Measurements from ENCODE around the gene ZMYND12.
A peak's percentile ranks its signal among the peaks of the same experiment; 100 is the strongest.
"Not testable (repeated sequence)": the region's sequence is repeated elsewhere in the genome, so short reads cannot be mapped to it uniquely, and the experiment has no call there.

ZMYND12 gene

GRCh38 chr1:42456010-42456753, at the start of gene ZMYND12, which contains the start of gene PPCS:
ZMYND12 (minus strand) TSS chr1:42456022; CDS start chr1:42455997, 25 bp downstream.
PPCS (plus strand) TSS chr1:42456543; CDS start chr1:42456566, 23 bp downstream.
- DNase-seq (ENCODE audit: low read depth in 1 of 2, low spot score in 1 of 2) = peak; percentile 81 to 89

- no peak for DNase-seq (ENCODE audit: low read depth in 1 of 2, low spot score in 1 of 2)
Observed at GRCh38 chr1:42504535-42505128, 48.8 kb upstream of the ZMYND12 start.

- DNase-seq (ENCODE audit: low read depth in 1 of 2, low spot score in 1 of 2) = not testable (repeated sequence)
Observed at GRCh38 chr1:42502031-42502430, 46.2 kb upstream of the ZMYND12 start.

GRCh38 chr1:42490237-42490636, 34.4 kb upstream of the ZMYND12 start:
- DNase-seq (ENCODE audit: low read depth in 1 of 2, low spot score in 1 of 2) = no peak

- DNase-seq (ENCODE audit: low read depth in 1 of 2, low spot score in 1 of 2) = no peak
Observed at GRCh38 chr1:42484382-42484781, 28.6 kb upstream of the ZMYND12 start.

GRCh38 chr1:42482635-42483153, 26.9 kb upstream of the ZMYND12 start:
- no peak for DNase-seq (ENCODE audit: low read depth in 1 of 2, low spot score in 1 of 2)

- DNase-seq (ENCODE audit: low read depth in 1 of 2, low spot score in 1 of 2) = no peak
Observed at GRCh38 chr1:42480921-42481320, 25.1 kb upstream of the ZMYND12 start.

- DNase-seq (ENCODE audit: low read depth in 1 of 2, low spot score in 1 of 2) = no peak
Observed at GRCh38 chr1:42479621-42480020, 23.8 kb upstream of the ZMYND12 start.

- DNase-seq (ENCODE audit: low read depth in 1 of 2, low spot score in 1 of 2) = no peak
Observed at GRCh38 chr1:42477775-42478174, 22.0 kb upstream of the ZMYND12 start.

GRCh38 chr1:42477354-42477753, 21.5 kb upstream of the ZMYND12 start:
- not testable (repeated sequence) for DNase-seq (ENCODE audit: low read depth in 1 of 2, low spot score in 1 of 2)

GRCh38 chr1:42476605-42477004, 20.8 kb upstream of the ZMYND12 start:
- DNase-seq (ENCODE audit: low read depth in 1 of 2, low spot score in 1 of 2) = no peak

- DNase-seq (ENCODE audit: low read depth in 1 of 2, low spot score in 1 of 2) = no peak
Observed at GRCh38 chr1:42469727-42470126, 13.9 kb upstream of the ZMYND12 start.

- no peak for DNase-seq (ENCODE audit: low read depth in 1 of 2, low spot score in 1 of 2)
Observed at GRCh38 chr1:42466030-42466429, 10.2 kb upstream of the ZMYND12 start.

- no peak for DNase-seq (ENCODE audit: low read depth in 1 of 2, low spot score in 1 of 2)
Observed at GRCh38 chr1:42463921-42464320, 8.1 kb upstream of the ZMYND12 start.

GRCh38 chr1:42462828-42463763, 7.3 kb upstream of the ZMYND12 start, which contains the start of gene CCDC30:
CCDC30 (plus strand) TSS chr1:42463286; CDS start chr1:42480552, 17,266 bp downstream.
- DNase-seq (ENCODE audit: low read depth in 1 of 2, low spot score in 1 of 2) = peak; percentile 85 to 91

GRCh38 chr1:42461196-42461595, 5.4 kb upstream of the ZMYND12 start:
- DNase-seq (ENCODE audit: low read depth in 1 of 2, low spot score in 1 of 2) = no peak

GRCh38 chr1:42456754-42457089, 900 bp upstream of the ZMYND12 start:
- peak in 1 of 2 donors; percentile 39 for DNase-seq (ENCODE audit: low read depth in 1 of 2, low spot score in 1 of 2)

- DNase-seq (ENCODE audit: low read depth in 1 of 2, low spot score in 1 of 2) = no peak
Observed at GRCh38 chr1:42454403-42454802, 1.4 kb downstream of the ZMYND12 start.

- no peak for DNase-seq (ENCODE audit: low read depth in 1 of 2, low spot score in 1 of 2)
Observed at GRCh38 chr1:42453386-42453785, 2.4 kb downstream of the ZMYND12 start.

GRCh38 chr1:42450061-42450460, 5.8 kb downstream of the ZMYND12 start:
- DNase-seq (ENCODE audit: low read depth in 1 of 2, low spot score in 1 of 2) = no peak

- no peak for DNase-seq (ENCODE audit: low read depth in 1 of 2, low spot score in 1 of 2)
Observed at GRCh38 chr1:42449256-42449655, 6.6 kb downstream of the ZMYND12 start.

All from stimulated activated CD4-positive, alpha-beta T cell treated with anti-CD3 and anti-CD28 coated beads, Interleukin-15, amount 100 ng/mL, for 1 hour (primary cell).